ENCODE measurements around the gene NSMCE4A.
"Not testable (repeated sequence)": the region's sequence is repeated elsewhere in the genome, so short reads cannot be mapped to it uniquely, and the experiment has no call there.

Gene NSMCE4A

GRCh38 chr10:121935702-121936101, 39.3 kb downstream of the NSMCE4A start:
- no peak for DNase-seq (ENCODE audit: low read depth in 2 of 2)

GRCh38 chr10:121930268-121931085, 44.5 kb downstream of the NSMCE4A start:
- not testable (repeated sequence) for DNase-seq (ENCODE audit: low read depth in 2 of 2)

- DNase-seq (ENCODE audit: low read depth in 2 of 2) = not testable (repeated sequence)
These were observed 45.3 kb downstream of the NSMCE4A start for GRCh38 chr10:121929585-121930267.

GRCh38 chr10:121928528-121928884, 46.5 kb downstream of the NSMCE4A start:
- no peak for DNase-seq (ENCODE audit: low read depth in 2 of 2)

- DNase-seq (ENCODE audit: low read depth in 2 of 2) = peak; percentile 67 to 77
These were observed 47.0 kb downstream of the NSMCE4A start, which contains the start of gene ATE1 for GRCh38 chr10:121927841-121928527. TSS of gene ATE1 (minus strand) at chr10:121928031. CDS start at chr10:121927949, 82 bp downstream.

- peak; percentile 10 to 11 for DNase-seq (ENCODE audit: low read depth in 2 of 2)
These were observed 47.6 kb downstream of the NSMCE4A start for GRCh38 chr10:121927318-121927840.

GRCh38 chr10:121926671-121927317, 48.2 kb downstream of the NSMCE4A start:
- DNase-seq (ENCODE audit: low read depth in 2 of 2) = no peak

GRCh38 chr10:121926157-121926556, 48.9 kb downstream of the NSMCE4A start:
- no peak for DNase-seq (ENCODE audit: low read depth in 2 of 2)

- no peak for DNase-seq (ENCODE audit: low read depth in 2 of 2)
These were observed 53.6 kb downstream of the NSMCE4A start for GRCh38 chr10:121921238-121921931.

GRCh38 chr10:121919666-121920065, 55.4 kb downstream of the NSMCE4A start:
- DNase-seq (ENCODE audit: low read depth in 2 of 2) = no peak

- DNase-seq (ENCODE audit: low read depth in 2 of 2) = not testable (repeated sequence)
These were observed 56.2 kb downstream of the NSMCE4A start for GRCh38 chr10:121918800-121919199.

- DNase-seq (ENCODE audit: low read depth in 2 of 2) = no peak
These were observed 60.4 kb downstream of the NSMCE4A start for GRCh38 chr10:121914661-121915060.

- DNase-seq (ENCODE audit: low read depth in 2 of 2) = no peak
These were observed 63.7 kb downstream of the NSMCE4A start for GRCh38 chr10:121911421-121911697.

- no peak for DNase-seq (ENCODE audit: low read depth in 2 of 2)
These were observed 64.2 kb downstream of the NSMCE4A start for GRCh38 chr10:121910673-121911420.
